OCI-LY7 (cell line): ENCODE measurements around the gene ZNF79. TPM values are rescaled to one million over a fixed set of nuclear protein-coding genes. Genes with fewer than 3 reads are reported as not detected.

ENCODE experiments used
- BruUV-seq: library from RNA; stranded (reverse); fragments of 400-500 nt; replicated peaks from 2 replicates; lab custom pipeline; 2021; lab: Mats Ljungman, UMichigan
- CTCF ChIA-PET: fragments of 300-600 bp; sonication (Branson Sonifier 250); formaldehyde crosslinking; loops from one replicate; lab custom pipeline; 2022; ENCODE audit warnings: antibody characterized with exemption; ENCODE audit not compliant: unreplicated experiment; lab: Charles Lee
- POLR2A ChIA-PET: fragments of 300-600 bp; sonication (Branson Sonifier 250); formaldehyde crosslinking; loops from one replicate; lab custom pipeline; 2022; ENCODE audit warnings: antibody characterized with exemption; lab: Charles Lee
- DNase-seq: peaks from one replicate; pipeline ENCODE4 v3.0.0-alpha.2; 2015; ENCODE audit warnings: low spot score
- H2AFZ ChIP-seq: fragments of 200-600 bp; sonication (generic), shearing (Covaris generic); 2 replicates; pipeline ENCODE4 v1.6.1; 2014; ENCODE audit warnings: mild to moderate bottlenecking, antibody characterized with exemption, low read length, moderate library complexity
- H3K27ac ChIP-seq: fragments of 200-600 bp; sonication (generic); 2 replicates; pipeline ENCODE4 v1.5.1; 2014; ENCODE audit warnings: mixed run types, low read depth, mild to moderate bottlenecking, moderate library complexity, low read length, inconsistent platforms; ENCODE audit not compliant: poor library complexity, severe bottlenecking
- H3K36me3 ChIP-seq: fragments of 200-600 bp; sonication (generic); 2 replicates; pipeline ENCODE4 v1.6.1; 2014; ENCODE audit warnings: mild to moderate bottlenecking, antibody characterized with exemption, low read length, moderate library complexity, mixed read lengths; ENCODE audit not compliant: insufficient read depth
- H3K4me1 ChIP-seq: fragments of 200-600 bp; sonication (generic); 2 replicates; pipeline ENCODE4 v1.5.1; 2014; ENCODE audit warnings: mild to moderate bottlenecking, low read length; ENCODE audit not compliant: insufficient read depth, poor library complexity, severe bottlenecking
- H3K4me2 ChIP-seq: fragments of 200-600 bp; sonication (generic); 2 replicates; pipeline ENCODE4 v1.6.1; 2014; ENCODE audit warnings: mild to moderate bottlenecking, low read length
- H3K4me3 ChIP-seq: fragments of 200-600 bp; sonication (generic); 2 replicates; pipeline ENCODE4 v1.5.1; 2014; ENCODE audit warnings: mild to moderate bottlenecking, low read depth, low read length; ENCODE audit not compliant: poor library complexity, severe bottlenecking
- H3K79me2 ChIP-seq: fragments of 200-600 bp; sonication (generic); 2 replicates; pipeline ENCODE4 v1.6.1; 2016; ENCODE audit warnings: low read depth, mild to moderate bottlenecking, low read length, moderate library complexity, mixed read lengths; ENCODE audit not compliant: insufficient read depth
- H3K9me2 ChIP-seq: fragments of 200-600 bp; sonication (generic); 2 replicates; pipeline ENCODE4 v1.6.1; 2016; ENCODE audit warnings: mild to moderate bottlenecking, low read length, mixed read lengths; ENCODE audit not compliant: insufficient read depth
- H3K9me3 ChIP-seq: fragments of 200-600 bp; sonication (generic); 2 replicates; pipeline ENCODE4 v1.6.1; 2014; ENCODE audit warnings: mild to moderate bottlenecking, mixed run types, low read length, mixed read lengths
- H4K20me1 ChIP-seq: fragments of 200-600 bp; sonication (generic); 2 replicates; pipeline ENCODE4 v1.6.1; 2014; ENCODE audit warnings: mild to moderate bottlenecking, antibody characterized with exemption, low read length, moderate library complexity, mixed read lengths; ENCODE audit not compliant: insufficient read depth
- CTCF ChIP-seq: fragments of 200-600 bp; sonication (generic); conservative IDR thresholded peaks from 2 replicates; pipeline ENCODE4 v1.5.1; 2014; ENCODE audit warnings: mild to moderate bottlenecking, antibody characterized with exemption, low read length, moderate library complexity, mixed read lengths
- EZH2phosphoT487 ChIP-seq: fragments of 200-600 bp; sonication (generic); IDR thresholded peaks from 2 replicates; pipeline ENCODE4 v1.6.1; 2018; ENCODE audit warnings: low read depth, borderline replicate concordance, mild to moderate bottlenecking, mixed run types, antibody characterized with exemption, low read length, moderate library complexity, mixed read lengths
- intact Hi-C: fragments of 100-400 bp; cut with micrococcal nuclease; formaldehyde crosslinking; loops from one replicate; pipeline ENCODE4 v1.10.0; 2022; ENCODE audit not compliant: unreplicated experiment
- total RNA-seq, 2 experiments: library from RNA; depleted of rRNA in 1 of 2; stranded (reverse); fragments of >200 nt in 1 of 2; shearing (Covaris generic) in 1 of 2; gene quantifications; 2 replicates each; pipeline ENCODE4 v1.2.3, GENCODE V29; 2014 to 2022

The ZNF79 gene
- total RNA-seq, 2 experiments from 2014 or later, result 9.4 to 14.9 TPM

- Histone ChIP-seq H3K27ac (no peak overlapping the region), H3K79me2 (no peaks in the 10 kb centered on the region), H3K9me3 (no peaks in the 10 kb centered on the region), H3K4me3 (peak overlapping the region; percentile 79), H3K36me3 (no peaks in the 10 kb centered on the region), H3K4me1 (peaks cover 12% of the 10 kb centered on the region), H2AFZ (peak overlapping the region; percentile 52; the same call in 1 of the 2 replicates), H4K20me1 (no peaks in the 10 kb centered on the region), H3K4me2 (peak overlapping the region; percentile 80), H3K9me2 (no peaks in the 10 kb centered on the region)
- intact Hi-C loops, result loop anchor here (1.0 to 10.0 kb wide), 5 partner anchors 27 to 455 kb away; partner anchors contain the start of gene ZNF79
- BruUV-seq, result no TSS peak
- ChIA-PET POLR2A (interaction anchor here (0.6 to 1.5 kb wide), 4 partner anchors 18 to 528 kb away, joined by 3 to 9 read pairs (median 3); partner anchors contain the start of genes LRSAM1 and RPL12), CTCF (no interaction called here)
- TF ChIP-seq CTCF (peak; percentile 72), EZH2phosphoT487 (no peak)
- DNase-seq, result peak; percentile 53
Measured at GRCh38 chr9:127397646-127398274, 26.4 kb upstream of the ZNF79 start.

GRCh38 chr9:127398275-127398647 lies 25.9 kb upstream of the ZNF79 start:
- Histone ChIP-seq H3K4me3 (peak overlapping the region; percentile 79), H3K9me3 (no peaks in the 10 kb centered on the region), H3K27ac (no peak overlapping the region), H2AFZ (no peak overlapping the region), H3K4me2 (peak overlapping the region; percentile 80), H3K36me3 (no peaks in the 10 kb centered on the region), H3K79me2 (no peaks in the 10 kb centered on the region), H3K9me2 (no peaks in the 10 kb centered on the region), H4K20me1 (no peaks in the 10 kb centered on the region), H3K4me1 (peaks cover 12% of the 10 kb centered on the region)
- CTCF ChIA-PET, result no interaction called here
- no peak for DNase-seq
- intact Hi-C loops, result loop anchor here (2.0 to 10.0 kb wide), 3 partner anchors 123 to 456 kb away; no protein-coding TSS in a partner anchor
- POLR2A ChIA-PET, result no interaction called here
- BruUV-seq, result no TSS peak
- no peak for TF ChIP-seq CTCF
- no peak for TF ChIP-seq EZH2phosphoT487
